HG02981 (cell line): Measurements from ENCODE around the gene HOXD13.

Source experiments
- ATAC-seq: cut with Tn5 transposase; IDR thresholded peaks from one replicate; pipeline ENCODE4 v1.9.1; 2021; ENCODE audit warnings: mild to moderate bottlenecking, moderate library complexity; ENCODE audit not compliant: unreplicated experiment

Gene HOXD13

GRCh38 chr2:176093145-176093897, 800 bp downstream of the HOXD13 start:
- no peak for ATAC-seq

GRCh38 chr2:176093898-176094249, 1.4 kb downstream of the HOXD13 start:
- no peak for ATAC-seq

- ATAC-seq: no peak
Measured at GRCh38 chr2:176094349-176094748, 1.8 kb downstream of the HOXD13 start.

- ATAC-seq: no peak
Measured at GRCh38 chr2:176095421-176095820, 2.9 kb downstream of the HOXD13 start.

- no peak for ATAC-seq
Measured at GRCh38 chr2:176096243-176096985, 3.9 kb downstream of the HOXD13 start.

GRCh38 chr2:176096986-176097819, 4.7 kb downstream of the HOXD13 start:
- ATAC-seq: peak; percentile 69

GRCh38 chr2:176097820-176098365, 5.4 kb downstream of the HOXD13 start:
- no peak for ATAC-seq

- no peak for ATAC-seq
Measured at GRCh38 chr2:176098366-176099158, 6.0 kb downstream of the HOXD13 start.

- no peak for ATAC-seq
Measured at GRCh38 chr2:176099159-176099727, 6.7 kb downstream of the HOXD13 start.

GRCh38 chr2:176099728-176100546, 7.4 kb downstream of the HOXD13 start, which contains the start of gene HOXD12:
TSS of gene HOXD12 (plus strand) at chr2:176099795. CDS start at chr2:176099802, 7 bp downstream.
- no peak for ATAC-seq

- no peak for ATAC-seq
Measured at GRCh38 chr2:176100547-176101140, 8.1 kb downstream of the HOXD13 start.

GRCh38 chr2:176101216-176101830, 8.8 kb downstream of the HOXD13 start:
- no peak for ATAC-seq

GRCh38 chr2:176101842-176102241, 9.3 kb downstream of the HOXD13 start:
- no peak for ATAC-seq

- ATAC-seq: no peak
Measured at GRCh38 chr2:176102309-176102866, 9.9 kb downstream of the HOXD13 start.

GRCh38 chr2:176103194-176103593, 10.7 kb downstream of the HOXD13 start:
- no peak for ATAC-seq

GRCh38 chr2:176103742-176104315, 11.3 kb downstream of the HOXD13 start:
- no peak for ATAC-seq

GRCh38 chr2:176104316-176105077, 12.0 kb downstream of the HOXD13 start:
- no peak for ATAC-seq
